Ishikawa (cell line): ENCODE results near the gene BDKRB2.

Source experiments
- CEBPB ChIP-seq: IDR thresholded peaks from 2 replicates; pipeline ENCODE4 v1.6.1; 2012
- CREB1 ChIP-seq: IDR thresholded peaks from 2 replicates; pipeline ENCODE4 v1.6.1; 2012; ENCODE audit warnings: low read depth
- EGR1 ChIP-seq: IDR thresholded peaks from 2 replicates; pipeline ENCODE4 v1.6.1; 2012
- EP300 ChIP-seq: IDR thresholded peaks from 2 replicates; pipeline ENCODE4 v1.6.1; 2012; ENCODE audit warnings: borderline replicate concordance
- FOXM1 ChIP-seq: IDR thresholded peaks from 2 replicates; pipeline ENCODE4 v1.6.1; 2012; ENCODE audit warnings: low read depth, borderline replicate concordance
- MAX ChIP-seq: IDR thresholded peaks from 2 replicates; pipeline ENCODE4 v1.6.1; 2012
- NFIC ChIP-seq: IDR thresholded peaks from 2 replicates; pipeline ENCODE4 v1.6.1; 2012
- RAD21 ChIP-seq: IDR thresholded peaks from 2 replicates; pipeline ENCODE4 v1.6.1; 2012; ENCODE audit warnings: low read depth
- REST ChIP-seq: IDR thresholded peaks from 2 replicates; pipeline ENCODE4 v1.6.1; 2012; ENCODE audit warnings: low read depth, mild to moderate bottlenecking
- TAF1 ChIP-seq: IDR thresholded peaks from 2 replicates; pipeline ENCODE4 v1.6.1; 2012; ENCODE audit warnings: low read depth, mild to moderate bottlenecking
- TCF12 ChIP-seq: IDR thresholded peaks from 2 replicates; pipeline ENCODE4 v1.6.1; 2012; ENCODE audit warnings: low read depth
- TEAD4 ChIP-seq: IDR thresholded peaks from 2 replicates; pipeline ENCODE4 v1.6.1; 2012
- USF1 ChIP-seq: IDR thresholded peaks from 2 replicates; pipeline ENCODE4 v1.6.1; 2012
- YY1 ChIP-seq: IDR thresholded peaks from 2 replicates; pipeline ENCODE4 v1.6.1; 2012; ENCODE audit warnings: low read depth
- ZBTB7A ChIP-seq: IDR thresholded peaks from 2 replicates; pipeline ENCODE4 v1.6.1; 2012; ENCODE audit warnings: low read depth

The BDKRB2 gene

GRCh38 chr14:96166461-96167223, 38.0 kb upstream of the BDKRB2 start:
- TF ChIP-seq EP300 (no peak), YY1 (no peak), ZBTB7A (no peak), NFIC (no peak)

DNA sequence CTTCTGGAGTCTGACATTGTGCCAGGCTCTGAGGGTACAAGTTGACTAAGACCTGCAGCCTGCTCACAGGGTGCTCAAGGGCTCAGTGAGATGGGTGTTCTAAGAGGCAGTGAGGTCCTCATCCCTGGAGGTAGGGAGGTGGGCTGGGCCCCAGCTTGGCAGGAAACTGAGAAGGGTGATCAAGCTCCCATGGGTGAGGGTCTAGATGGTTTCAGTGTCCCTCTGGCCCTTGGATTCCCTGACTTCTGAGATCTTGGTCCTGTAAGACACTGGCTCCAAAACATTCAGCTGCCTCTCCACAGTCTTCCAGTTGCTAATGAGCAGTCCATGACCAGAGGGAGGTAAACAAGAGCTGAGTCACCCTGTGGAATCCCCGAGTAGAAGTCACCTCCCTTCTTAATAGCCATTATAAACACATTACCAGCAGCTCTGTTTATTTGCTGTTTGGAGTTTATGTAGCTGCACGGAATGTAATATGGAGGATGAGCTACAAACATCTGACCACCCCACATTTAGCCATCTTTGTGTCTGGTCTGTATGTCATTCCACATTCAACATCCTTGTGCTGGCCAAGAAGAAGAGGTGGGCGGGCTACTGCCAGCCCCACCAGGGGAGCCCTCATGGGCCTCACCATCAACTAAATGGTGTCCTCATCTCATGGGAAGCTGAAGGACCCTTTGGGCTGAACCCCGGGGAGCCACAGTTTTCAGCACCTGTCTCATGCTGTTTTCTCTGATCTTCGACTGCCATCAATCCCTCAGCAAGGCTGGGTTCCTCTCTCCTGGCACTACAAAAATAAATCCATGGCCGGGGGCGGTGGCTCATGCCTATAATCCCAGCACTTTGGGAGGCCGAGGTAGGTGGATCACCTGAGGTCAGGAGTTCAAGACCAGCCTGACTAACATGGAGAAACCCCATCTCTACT, 37.2 kb upstream of the BDKRB2 start:
- no peak for TF ChIP-seq REST
- no peak for TF ChIP-seq TCF12
- TF ChIP-seq NFIC, result no peak
- no peak for TF ChIP-seq TEAD4
- TF ChIP-seq EP300, result no peak
- TF ChIP-seq CEBPB, result no peak
- TF ChIP-seq RAD21, result no peak
- TF ChIP-seq CREB1, result no peak
- TF ChIP-seq FOXM1, result no peak
- no peak for TF ChIP-seq USF1
- TF ChIP-seq ZBTB7A, result no peak
- TF ChIP-seq MAX, result no peak
- TF ChIP-seq TAF1, result no peak

GRCh38 chr14:96168581-96168980, 36.1 kb upstream of the BDKRB2 start:
- TF ChIP-seq USF1, result no peak
- no peak for TF ChIP-seq CEBPB
- no peak for TF ChIP-seq MAX
- TF ChIP-seq EP300, result no peak

- TF ChIP-seq MAX (no peak), EP300 (no peak), FOXM1 (no peak), REST (no peak), TEAD4 (no peak), NFIC (no peak), USF1 (no peak), RAD21 (no peak), ZBTB7A (no peak), YY1 (no peak), EGR1 (no peak), TAF1 (no peak), TCF12 (no peak), CEBPB (no peak), CREB1 (no peak)
Observed at GRCh38 chr14:96170961-96171592, 33.6 kb upstream of the BDKRB2 start.
